Upper lobe of right lung (tissue), 1 donor: ENCODE data around the gene XRN2. TPM values are rescaled to one million over a fixed set of nuclear protein-coding genes. Genes with fewer than 3 reads are reported as not detected.

ENCODE experiments used
- ATAC-seq: fragments of 200-7000 bp; cut with Tn5 transposase; one replicate; pipeline ENCODE4 v1.9.1; 2020; ENCODE audit warnings: mild to moderate bottlenecking, moderate library complexity
- DNase-seq: peaks from one replicate; pipeline ENCODE4 v3.0.0-alpha.2; 2020
- H3K27ac ChIP-seq: fragments of 200-600 bp; one replicate; pipeline ENCODE4 v1.8.0; 2022
- H3K27me3 ChIP-seq: fragments of 200-600 bp; one replicate; pipeline ENCODE4 v1.8.0; 2022; ENCODE audit warnings: mild to moderate bottlenecking
- H3K36me3 ChIP-seq: fragments of 200-600 bp; one replicate; pipeline ENCODE4 v1.8.0; 2022
- H3K4me1 ChIP-seq: fragments of 200-600 bp; one replicate; pipeline ENCODE4 v1.8.0; 2022
- H3K4me3 ChIP-seq: fragments of 200-600 bp; one replicate; pipeline ENCODE4 v1.8.0; 2022; ENCODE audit warnings: mild to moderate bottlenecking
- H3K9me3 ChIP-seq: fragments of 200-600 bp; one replicate; pipeline ENCODE4 v1.8.0; 2022
- intact Hi-C: fragments of 100-400 bp; cut with DNase I; formaldehyde crosslinking; loops from one replicate; pipeline ENCODE4 v1.11.0; 2022
- total RNA-seq: library from RNA; stranded (reverse); fragmentation: NEBNext Ultra II Directional; extraction: Animal tissue kit (Norgen Biotek cat#: 25700); gene quantifications from one replicate; pipeline ENCODE4 v1.2.1, GENCODE V29; 2021
- TF ChIP-seq, protein P1 (sequence below): fragments of 200-600 bp; IDR thresholded peaks from one replicate; pipeline ENCODE4 v1.8.0; 2022; ENCODE audit warnings: antibody characterized with exemption
- donor health status: DM: no; HTN: yes; CAD: no; lungs with severe emphysema.

Gene XRN2
- total RNA-seq, 1 donor from 2014 or later: 54.9 TPM

- Histone ChIP-seq H3K9me3 (no peaks in the 10 kb centered on the region), H3K4me1 (no peaks in the 10 kb centered on the region), H3K27me3 (no peaks in the 10 kb centered on the region), H3K27ac (no peak overlapping the region), H3K36me3 (no peaks in the 10 kb centered on the region), H3K4me3 (no peak overlapping the region)
- intact Hi-C loops: no loop called here
- ATAC-seq (no peak), DNase-seq (no peak)
- TF ChIP-seq, protein P1, sequence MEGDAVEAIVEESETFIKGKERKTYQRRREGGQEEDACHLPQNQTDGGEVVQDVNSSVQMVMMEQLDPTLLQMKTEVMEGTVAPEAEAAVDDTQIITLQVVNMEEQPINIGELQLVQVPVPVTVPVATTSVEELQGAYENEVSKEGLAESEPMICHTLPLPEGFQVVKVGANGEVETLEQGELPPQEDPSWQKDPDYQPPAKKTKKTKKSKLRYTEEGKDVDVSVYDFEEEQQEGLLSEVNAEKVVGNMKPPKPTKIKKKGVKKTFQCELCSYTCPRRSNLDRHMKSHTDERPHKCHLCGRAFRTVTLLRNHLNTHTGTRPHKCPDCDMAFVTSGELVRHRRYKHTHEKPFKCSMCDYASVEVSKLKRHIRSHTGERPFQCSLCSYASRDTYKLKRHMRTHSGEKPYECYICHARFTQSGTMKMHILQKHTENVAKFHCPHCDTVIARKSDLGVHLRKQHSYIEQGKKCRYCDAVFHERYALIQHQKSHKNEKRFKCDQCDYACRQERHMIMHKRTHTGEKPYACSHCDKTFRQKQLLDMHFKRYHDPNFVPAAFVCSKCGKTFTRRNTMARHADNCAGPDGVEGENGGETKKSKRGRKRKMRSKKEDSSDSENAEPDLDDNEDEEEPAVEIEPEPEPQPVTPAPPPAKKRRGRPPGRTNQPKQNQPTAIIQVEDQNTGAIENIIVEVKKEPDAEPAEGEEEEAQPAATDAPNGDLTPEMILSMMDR: no peak
Observed at GRCh38 chr20:21265261-21266190, 37.6 kb upstream of the XRN2 start.

DNA sequence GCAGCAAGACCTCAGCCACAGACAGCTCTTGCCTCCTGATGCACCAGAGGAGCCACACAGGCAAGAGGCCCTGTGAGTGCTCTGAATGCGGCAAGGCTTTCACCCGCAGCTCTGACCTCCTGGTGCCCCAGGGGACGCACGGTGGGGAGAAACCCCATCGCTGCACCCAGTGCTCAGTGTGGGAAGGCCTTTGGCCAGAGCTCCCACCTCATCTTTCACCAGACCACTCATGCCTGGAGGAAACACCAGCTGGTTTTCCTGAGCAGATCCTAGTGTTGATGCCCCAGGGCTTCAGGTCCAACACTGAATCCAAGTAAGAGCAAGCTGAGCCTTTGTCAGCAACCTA, 37.0 kb upstream of the XRN2 start:
- no peaks in the 10 kb centered on the region for H3K36me3 ChIP-seq
- H3K9me3 ChIP-seq: no peaks in the 10 kb centered on the region
- no peak for ATAC-seq
- TF ChIP-seq, protein P1: no peak
- H3K4me1 ChIP-seq: no peaks in the 10 kb centered on the region
- DNase-seq: no peak
- H3K4me3 ChIP-seq: no peak overlapping the region
- no peak overlapping the region for H3K27ac ChIP-seq
- no peaks in the 10 kb centered on the region for H3K27me3 ChIP-seq
- intact Hi-C loops: no loop called here

DNA sequence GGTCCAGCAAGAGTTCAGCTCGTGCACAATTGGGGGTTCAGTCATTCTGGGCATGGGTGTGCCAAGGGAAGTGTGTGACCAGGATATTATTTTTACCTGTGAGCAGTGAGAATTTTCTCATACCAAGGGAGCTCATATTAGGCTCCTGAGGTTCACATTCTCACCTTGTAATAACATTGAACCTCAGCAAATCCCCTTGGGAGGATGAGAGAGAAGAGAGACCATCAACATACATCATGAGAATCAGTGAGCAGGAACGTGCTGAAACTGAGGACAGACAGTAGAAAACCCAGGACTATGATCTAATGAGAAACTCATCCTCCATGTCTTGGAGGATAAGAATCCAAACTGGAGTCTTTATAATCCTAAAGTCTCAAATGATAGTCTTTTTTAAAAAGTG, 33.4 kb upstream of the XRN2 start:
- Histone ChIP-seq H3K4me1 (no peaks in the 10 kb centered on the region), H3K36me3 (no peaks in the 10 kb centered on the region), H3K27me3 (no peaks in the 10 kb centered on the region), H3K27ac (no peak overlapping the region), H3K9me3 (no peaks in the 10 kb centered on the region), H3K4me3 (no peak overlapping the region)
- intact Hi-C loops: no loop called here
- DNase-seq (no peak), ATAC-seq (no peak)
- TF ChIP-seq, protein P1: no peak

- Histone ChIP-seq H3K9me3 (no peaks in the 10 kb centered on the region), H3K4me1 (no peaks in the 10 kb centered on the region), H3K27me3 (no peaks in the 10 kb centered on the region), H3K4me3 (no peak overlapping the region), H3K27ac (no peak overlapping the region), H3K36me3 (no peaks in the 10 kb centered on the region)
- intact Hi-C loops: no loop called here
- DNase-seq (no peak), ATAC-seq (no peak)
- TF ChIP-seq, protein P1: no peak
Observed at GRCh38 chr20:21270806-21271205, 32.3 kb upstream of the XRN2 start.

GRCh38 chr20:21272279-21272678, 30.9 kb upstream of the XRN2 start:
- no peak for DNase-seq
- H3K4me1 ChIP-seq: no peaks in the 10 kb centered on the region
- TF ChIP-seq, protein P1: no peak
- no peaks in the 10 kb centered on the region for H3K9me3 ChIP-seq
- H3K4me3 ChIP-seq: no peak overlapping the region
- no peaks in the 10 kb centered on the region for H3K27me3 ChIP-seq
- intact Hi-C loops: no loop called here
- no peaks in the 10 kb centered on the region for H3K36me3 ChIP-seq
- ATAC-seq: no peak
- H3K27ac ChIP-seq: no peak overlapping the region
